ENCODE results near the gene TGFBR3L.
"Not testable (repeated sequence)": the region's sequence is repeated elsewhere in the genome, so short reads cannot be mapped to it uniquely, and the experiment has no call there.

TGFBR3L gene

GRCh38 chr19:7930765-7931164 is 16.1 kb downstream of the TGFBR3L start:
- no peak for DNase-seq

- DNase-seq, result no peak
Observed at GRCh38 chr19:7931221-7932061, 16.8 kb downstream of the TGFBR3L start.

- DNase-seq, result no peak
Observed at GRCh38 chr19:7932276-7932929, 17.8 kb downstream of the TGFBR3L start.

- DNase-seq, result no peak
Observed at GRCh38 chr19:7932930-7933300, 18.3 kb downstream of the TGFBR3L start.

- no peak for DNase-seq
Observed at GRCh38 chr19:7933411-7933810, 18.8 kb downstream of the TGFBR3L start.

DNA sequence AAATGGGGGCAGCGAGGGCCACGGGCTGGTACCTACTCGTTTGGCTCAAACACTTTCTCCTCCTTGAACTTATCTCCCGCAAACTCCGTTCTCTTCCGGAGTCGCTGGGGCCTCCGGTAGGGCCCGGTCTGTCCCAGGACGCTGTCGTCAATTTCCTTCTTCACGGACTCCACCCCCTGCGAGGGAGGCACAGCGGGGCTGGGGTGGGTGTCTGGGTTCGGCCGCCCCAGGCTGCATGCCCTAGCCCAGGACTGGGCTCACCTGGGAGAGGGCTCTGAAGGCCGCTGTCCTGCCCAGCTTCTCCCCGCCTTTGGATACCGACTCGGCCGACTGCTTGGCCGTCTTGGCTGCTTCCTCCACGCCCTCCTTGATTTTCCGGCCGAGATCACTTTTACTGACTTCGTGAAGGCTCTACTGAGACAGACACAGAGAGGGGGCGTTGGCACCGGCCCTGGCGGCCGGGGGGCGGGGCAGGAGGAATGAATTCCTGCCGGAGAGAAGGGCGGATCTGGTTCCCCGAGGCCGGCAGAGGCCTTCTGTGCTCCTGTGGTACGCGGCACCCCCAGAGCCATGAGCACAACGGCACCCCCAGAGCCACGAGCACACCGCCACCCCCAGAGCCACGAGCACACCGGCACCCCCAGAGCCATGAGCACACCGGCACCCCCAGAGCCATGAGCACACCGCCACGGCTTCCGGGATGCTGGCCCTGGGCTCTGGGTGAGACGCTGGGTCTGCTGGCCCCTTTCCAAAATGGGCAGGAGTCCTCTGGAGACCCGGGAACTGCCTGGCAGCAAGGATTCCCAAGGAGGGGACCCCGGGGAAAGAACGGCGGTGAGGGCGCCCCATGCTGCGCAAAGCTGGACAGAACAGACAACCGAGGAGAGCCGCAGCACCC is 19.4 kb downstream of the TGFBR3L start:
- DNase-seq, result no peak

DNA sequence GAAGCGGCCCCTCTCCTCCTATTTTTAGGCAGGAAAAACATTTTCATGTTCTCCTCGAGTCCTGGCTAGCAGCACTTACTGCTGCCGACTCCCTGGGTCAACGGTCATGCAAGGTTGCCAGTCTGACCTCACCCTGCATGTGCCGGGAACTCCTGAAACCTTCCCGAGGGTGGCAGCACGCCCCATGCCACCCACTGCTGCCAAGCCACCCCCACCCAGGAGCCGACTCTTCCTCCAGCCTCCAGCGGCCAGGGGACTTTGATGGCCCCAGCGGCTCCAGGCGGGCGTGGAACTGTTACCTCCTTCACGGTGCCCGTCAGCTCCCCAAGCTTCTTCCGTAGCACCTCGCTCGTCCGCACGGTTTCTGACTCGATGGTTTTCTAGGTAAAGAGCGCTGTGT is 20.1 kb downstream of the TGFBR3L start:
- DNase-seq, result no peak

- no peak for DNase-seq
Observed at GRCh38 chr19:7940841-7941240, 26.2 kb downstream of the TGFBR3L start.

DNA sequence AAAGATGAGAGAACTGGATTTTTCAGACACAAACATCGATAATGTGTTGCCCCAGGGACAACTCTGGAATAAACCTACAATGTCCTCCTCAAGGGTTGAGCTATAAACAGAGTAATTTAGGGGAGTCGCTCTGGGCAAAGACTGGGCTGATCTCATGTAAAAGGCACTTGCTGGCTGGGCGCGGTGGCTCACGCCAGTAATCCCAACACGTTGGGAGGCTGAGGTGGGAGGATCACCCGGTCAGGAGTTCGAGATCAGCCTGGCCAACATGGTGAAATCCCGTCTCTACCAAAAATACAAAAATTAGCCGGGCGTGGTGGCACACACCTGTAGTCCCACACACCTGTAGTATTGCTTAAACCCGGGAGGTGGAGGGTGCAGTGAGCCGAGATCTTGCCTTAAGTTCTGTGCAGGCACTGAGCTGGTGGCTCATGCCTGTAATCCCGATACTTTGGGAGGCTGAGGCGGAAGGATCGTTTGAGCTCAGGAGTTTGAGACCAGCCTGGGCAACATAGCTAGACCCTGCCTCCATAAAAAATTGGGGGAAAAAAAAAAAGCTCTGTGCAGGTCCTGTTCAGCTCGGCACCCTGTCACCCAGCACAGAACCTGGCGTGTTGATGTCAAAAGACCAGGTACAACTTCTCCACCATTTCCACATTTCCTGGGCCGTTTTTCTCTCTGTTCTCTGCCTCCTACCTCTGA is 27.4 kb downstream of the TGFBR3L start:
- DNase-seq, result no peak

DNA sequence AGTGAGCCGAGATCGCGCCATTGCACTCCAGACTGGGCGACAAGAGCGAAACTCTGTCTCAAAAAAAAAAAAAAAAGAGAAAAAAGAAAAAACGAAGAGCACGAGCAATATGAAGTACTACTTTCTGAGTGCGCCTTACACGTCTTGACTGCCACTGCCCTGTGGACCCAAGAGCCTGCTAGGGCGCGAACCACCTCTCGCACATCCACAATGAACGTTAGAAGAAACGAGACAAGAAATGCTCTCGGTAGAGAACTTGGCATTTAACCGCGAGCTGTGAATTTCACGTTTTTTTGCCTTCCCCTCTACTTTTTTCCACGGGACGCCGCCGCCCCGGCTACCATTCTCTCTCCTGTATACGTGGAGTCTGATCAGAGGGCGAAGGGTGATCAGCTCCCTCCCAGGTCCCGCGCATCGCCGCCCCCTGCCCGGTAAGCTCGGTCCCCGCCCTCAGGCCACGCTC is 28.4 kb downstream of the TGFBR3L start:
- no peak for DNase-seq

GRCh38 chr19:7943444-7944176 is 29.0 kb downstream of the TGFBR3L start, which contains the start of gene TIMM44:
Gene TIMM44 (minus strand): TSS chr19:7943666. CDS start chr19:7943651, 15 bp downstream.
- peak; percentile 97 to 99 for DNase-seq

- DNase-seq, result peak; percentile 84 to 90
Observed at GRCh38 chr19:7944177-7944761, 29.6 kb downstream of the TGFBR3L start.

DNA sequence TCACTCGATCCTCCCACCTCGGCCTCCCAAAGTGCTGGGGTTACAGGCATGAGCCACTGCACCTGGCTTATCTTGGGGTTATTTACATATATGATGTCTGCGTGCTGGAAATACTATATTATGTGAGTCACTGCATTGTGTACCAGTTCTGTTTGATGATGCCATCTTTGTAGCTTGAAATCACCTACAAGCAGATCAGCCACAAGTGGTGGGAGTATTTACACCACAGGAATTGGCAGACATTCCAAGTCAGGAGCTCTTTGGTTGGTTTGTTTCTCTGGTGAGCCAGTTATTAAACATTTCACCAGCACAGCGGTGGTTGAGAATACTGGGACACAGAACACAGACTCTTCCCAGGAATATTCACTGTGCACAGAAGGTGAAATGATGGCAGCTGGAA is 33.3 kb downstream of the TGFBR3L start:
- no peak for DNase-seq

DNA sequence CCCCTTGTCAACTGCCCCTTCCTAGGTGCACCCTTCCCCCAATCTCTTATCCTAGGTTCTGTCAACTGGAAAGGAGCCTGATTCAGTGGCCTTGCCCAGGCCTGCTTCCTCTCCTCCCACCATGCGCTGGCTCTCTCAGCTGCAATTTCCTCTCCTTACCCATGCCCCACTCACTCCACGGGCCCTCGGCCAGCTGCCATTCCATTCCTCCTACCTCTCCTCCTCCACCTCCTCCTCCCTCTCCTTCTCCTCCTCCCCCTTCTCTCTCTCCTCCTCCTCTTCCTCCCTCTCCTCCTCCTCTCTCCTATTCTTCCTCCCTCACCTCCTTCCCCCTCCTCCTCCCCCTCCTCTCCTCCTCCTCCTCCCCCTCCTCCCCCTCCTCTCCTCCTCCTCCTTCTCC is 38.4 kb downstream of the TGFBR3L start:
- DNase-seq, result no peak

- no peak for DNase-seq
Observed at GRCh38 chr19:7953576-7953975, 38.9 kb downstream of the TGFBR3L start.

DNA sequence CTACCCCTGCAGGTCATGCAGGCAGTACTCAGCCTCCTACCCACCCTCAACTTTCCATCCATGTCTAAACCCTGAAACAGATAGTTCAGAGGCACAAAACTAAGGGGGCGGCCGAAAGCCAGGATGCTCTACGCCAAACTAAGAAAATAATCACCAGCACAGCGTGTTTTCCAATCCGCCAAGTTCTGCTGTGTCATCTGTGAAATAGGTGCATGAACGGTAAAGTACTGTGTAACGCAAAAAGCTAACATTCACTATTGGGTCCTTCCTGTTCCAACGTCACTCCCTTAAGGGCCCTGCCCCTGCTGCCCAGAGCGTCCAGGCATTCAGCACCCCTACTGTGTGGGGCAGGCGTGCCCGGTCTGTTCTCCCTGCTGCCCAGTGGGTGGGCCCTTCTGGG is 41.1 kb downstream of the TGFBR3L start:
- no peak for DNase-seq

GRCh38 chr19:7959211-7959610 is 44.6 kb downstream of the TGFBR3L start:
- DNase-seq, result no peak

DNA sequence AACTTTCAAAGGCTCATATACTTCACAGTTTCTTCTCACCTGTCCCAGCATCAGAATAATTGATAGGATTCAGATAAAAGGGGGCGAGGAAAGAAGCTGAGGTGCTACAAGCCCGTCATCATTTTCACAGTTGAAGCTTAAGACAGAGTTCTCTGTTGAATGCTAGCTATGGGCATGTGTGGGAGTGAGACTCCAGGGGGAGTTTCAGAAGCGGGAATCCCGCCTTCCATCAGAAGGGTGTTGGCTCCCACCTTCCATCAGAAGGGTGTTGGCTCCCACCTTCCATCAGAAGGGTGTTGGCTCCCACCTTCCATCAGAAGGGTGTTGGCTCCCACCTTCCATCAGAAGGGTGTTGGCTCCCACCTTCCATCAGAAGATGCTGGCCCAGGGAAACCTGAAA is 46.5 kb downstream of the TGFBR3L start:
- DNase-seq, result not testable (repeated sequence)

DNA sequence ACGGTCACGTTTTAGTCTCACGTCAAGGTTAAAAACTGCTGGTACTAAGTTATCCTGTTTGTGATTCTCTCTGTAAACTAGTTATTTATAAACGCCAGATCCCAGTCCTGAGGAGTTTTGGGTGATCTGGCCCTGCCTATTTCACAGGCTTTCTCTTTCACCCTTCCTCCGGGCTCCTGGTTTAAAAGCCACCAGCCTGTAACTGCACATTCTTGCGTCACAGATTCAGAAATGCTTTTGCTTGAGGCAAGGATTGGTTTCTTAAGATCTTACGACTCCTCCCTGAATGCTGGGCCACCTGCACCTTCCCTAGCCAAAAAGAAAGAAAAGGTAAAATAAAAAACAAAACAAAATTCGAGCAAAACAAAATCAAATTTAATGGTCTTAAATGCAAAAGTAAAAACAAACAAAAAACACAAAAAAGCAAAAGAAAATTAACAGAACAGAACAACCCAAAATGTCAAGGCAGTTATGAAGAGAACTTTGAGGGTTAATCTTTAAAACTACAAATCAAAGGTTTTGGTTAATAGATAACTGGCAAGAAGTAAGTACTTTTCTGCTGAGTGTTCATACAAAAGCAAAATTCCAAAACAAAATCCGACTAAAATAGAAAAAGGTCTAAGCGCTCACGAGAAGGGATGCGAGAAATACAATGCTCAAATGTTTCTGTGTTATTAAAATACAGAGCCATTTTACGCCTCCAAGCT is 47.4 kb downstream of the TGFBR3L start:
- DNase-seq, result no peak

- DNase-seq, result no peak
Observed at GRCh38 chr19:7962644-7963268, 48.1 kb downstream of the TGFBR3L start.

Data from activated CD4-positive, alpha-beta T cell treated with anti-CD3 and anti-CD28 coated beads for 4 hours (primary cell).